GM18870 (cell line): ENCODE measurements around the gene KCNQ1OT1.

Experiments
- ATAC-seq: cut with Tn5 transposase; IDR thresholded peaks from one replicate; pipeline ENCODE4 v1.9.1; 2021; ENCODE audit warnings: moderate library complexity; ENCODE audit not compliant: unreplicated experiment

KCNQ1OT1 gene

DNA sequence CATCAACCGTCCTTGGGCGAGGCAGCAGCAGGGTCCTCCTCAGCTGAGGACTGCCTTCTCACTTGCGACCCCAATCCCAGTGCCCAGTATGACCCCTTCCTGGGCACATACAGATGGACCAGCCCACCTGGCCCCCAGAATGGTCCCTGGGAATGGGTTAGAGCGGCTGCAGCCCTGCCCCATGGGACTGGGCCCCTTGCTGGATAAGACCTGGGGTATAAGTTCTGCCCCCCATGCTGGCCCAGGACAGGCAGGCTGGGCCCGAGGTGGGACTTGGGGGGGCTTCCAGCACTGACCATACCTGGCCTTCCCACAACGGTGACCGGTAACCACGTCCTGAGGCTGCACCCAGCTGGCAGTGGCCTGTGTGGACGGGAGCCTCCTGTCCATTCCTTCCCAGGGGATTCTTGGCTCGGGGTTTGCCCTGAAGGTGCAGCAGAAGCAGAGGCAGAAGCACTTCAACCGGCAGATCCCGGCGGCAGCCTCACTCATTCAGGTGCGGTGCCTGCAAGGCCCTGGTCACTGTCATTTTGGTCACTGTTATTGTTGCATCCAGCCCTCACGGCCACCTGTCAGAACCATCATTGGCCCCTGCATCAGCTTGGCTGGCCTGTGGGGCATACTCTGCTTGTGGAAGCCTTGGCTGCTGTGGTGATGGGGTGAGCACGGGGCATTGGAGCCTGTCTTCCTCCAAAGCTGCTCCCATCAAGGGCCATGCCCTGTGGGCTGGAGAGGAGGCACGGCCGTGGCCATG lies 114.8 kb downstream of the KCNQ1OT1 start:
- no peak for ATAC-seq

DNA sequence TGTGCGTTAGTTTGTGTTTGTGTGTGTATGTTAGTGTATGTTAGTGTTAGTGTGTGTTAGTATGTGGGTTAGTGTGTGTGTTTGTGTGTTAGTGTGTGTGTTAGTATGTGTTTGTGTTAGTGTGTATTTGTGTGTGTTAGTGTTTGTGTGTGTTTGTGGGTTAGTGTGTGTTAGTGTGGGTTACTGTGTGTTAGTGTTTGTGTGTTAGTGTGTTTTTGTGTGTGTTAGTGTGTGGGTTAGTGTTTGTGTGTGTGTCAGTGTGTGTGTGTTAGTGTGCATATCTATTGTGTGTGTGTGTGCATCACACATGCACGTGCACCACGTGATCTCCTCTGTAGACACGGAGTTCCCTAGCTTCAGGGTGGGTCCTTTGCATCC lies 115.4 kb downstream of the KCNQ1OT1 start:
- no peak for ATAC-seq

DNA sequence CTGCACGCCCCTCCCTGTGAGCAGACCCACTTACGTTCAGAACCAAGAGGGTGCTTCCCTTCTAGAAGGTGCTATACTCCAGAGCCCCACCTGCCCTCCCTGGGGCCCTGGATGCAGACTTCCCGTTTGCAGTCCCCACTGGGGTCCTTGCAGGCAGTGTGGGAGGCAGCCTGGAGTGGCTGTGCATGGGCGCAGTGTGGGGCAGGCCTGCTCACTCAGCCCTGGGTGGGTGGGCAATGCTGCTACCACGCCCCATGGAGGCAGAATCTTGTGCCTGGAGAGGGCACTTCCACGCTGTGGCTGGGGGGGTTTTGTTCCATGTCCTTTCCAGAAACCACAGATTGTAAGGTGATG lies 116.2 kb downstream of the KCNQ1OT1 start:
- ATAC-seq: no peak

DNA sequence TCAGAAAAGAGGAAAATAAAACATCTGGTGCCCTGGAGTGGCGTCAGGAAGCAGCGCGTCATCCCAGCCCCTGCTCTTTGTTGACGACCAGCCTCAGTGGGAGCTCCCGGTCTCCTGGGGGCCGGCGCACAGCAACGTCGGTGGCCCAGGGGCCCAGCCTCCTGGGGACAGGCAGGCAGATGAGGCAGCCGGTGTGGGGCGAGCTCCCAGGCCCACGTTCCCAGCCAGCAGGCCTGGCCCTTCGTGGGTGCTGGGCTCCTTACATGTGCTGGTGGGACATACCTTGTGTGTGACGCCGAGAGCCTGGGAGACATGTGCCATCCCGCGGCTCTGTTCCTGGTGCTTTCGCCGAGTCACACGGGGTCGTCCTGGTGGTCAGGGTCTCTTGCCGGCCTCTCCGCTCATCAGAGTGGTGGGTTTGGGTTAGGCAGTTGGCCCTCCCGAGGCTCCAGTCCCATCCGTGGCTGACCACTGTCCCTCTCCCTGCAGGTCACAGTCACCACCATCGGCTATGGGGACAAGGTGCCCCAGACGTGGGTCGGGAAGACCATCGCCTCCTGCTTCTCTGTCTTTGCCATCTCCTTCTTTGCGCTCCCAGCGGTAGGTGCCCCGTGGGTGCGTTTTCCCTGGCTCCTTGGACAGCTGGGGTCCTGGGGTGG lies 116.7 kb downstream of the KCNQ1OT1 start:
- no peak for ATAC-seq

DNA sequence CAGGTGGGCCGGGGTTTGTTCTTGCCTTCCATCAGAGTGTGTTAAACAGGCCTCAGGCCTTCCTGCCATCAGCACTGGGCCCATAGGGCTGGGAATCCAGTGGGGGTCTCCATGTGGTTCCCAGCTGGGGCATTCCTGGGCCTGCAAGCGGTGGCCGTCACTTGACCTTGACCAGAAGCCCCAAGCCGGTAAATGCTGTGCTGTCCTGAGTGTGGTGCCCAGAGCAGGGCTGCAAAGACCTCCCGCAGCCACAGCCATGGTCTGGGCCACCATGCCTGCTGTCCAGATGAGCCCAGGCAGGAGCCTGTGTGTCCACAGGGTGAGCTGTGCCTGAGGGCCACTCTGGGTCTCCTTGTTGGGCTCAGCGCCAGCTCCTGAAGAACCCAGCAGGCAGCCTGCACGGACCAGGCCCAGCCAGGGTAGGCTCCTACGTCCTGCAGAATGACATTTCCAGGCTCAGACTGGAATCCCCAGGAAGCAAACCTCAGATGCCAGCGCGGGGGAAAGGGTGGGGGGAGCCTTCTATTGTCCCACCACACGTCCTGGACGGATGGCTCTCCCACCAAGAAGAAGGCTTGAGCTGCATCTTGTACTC lies 117.3 kb downstream of the KCNQ1OT1 start:
- ATAC-seq: no peak

DNA sequence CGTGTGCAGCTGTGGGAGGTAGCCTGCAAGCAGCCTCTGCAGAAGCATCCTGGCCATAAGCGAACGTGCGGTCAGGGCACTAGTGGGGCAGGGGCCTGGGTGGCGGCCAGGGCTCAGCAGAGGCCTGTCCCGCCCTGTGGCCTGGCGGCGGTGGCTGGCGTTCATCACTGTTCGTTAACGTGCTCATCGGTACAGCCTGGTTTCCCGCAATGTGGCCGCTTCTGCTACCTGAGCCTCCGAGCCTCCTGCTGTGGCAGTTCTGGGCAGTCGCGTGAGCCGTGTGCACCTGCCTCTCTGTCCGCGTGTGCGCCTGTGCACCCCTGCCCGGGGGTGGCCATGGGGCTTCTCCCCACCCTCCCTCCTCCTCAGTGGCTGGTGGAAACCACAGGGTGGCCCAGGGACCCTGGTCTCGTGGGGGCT lies 117.9 kb downstream of the KCNQ1OT1 start:
- no peak for ATAC-seq

DNA sequence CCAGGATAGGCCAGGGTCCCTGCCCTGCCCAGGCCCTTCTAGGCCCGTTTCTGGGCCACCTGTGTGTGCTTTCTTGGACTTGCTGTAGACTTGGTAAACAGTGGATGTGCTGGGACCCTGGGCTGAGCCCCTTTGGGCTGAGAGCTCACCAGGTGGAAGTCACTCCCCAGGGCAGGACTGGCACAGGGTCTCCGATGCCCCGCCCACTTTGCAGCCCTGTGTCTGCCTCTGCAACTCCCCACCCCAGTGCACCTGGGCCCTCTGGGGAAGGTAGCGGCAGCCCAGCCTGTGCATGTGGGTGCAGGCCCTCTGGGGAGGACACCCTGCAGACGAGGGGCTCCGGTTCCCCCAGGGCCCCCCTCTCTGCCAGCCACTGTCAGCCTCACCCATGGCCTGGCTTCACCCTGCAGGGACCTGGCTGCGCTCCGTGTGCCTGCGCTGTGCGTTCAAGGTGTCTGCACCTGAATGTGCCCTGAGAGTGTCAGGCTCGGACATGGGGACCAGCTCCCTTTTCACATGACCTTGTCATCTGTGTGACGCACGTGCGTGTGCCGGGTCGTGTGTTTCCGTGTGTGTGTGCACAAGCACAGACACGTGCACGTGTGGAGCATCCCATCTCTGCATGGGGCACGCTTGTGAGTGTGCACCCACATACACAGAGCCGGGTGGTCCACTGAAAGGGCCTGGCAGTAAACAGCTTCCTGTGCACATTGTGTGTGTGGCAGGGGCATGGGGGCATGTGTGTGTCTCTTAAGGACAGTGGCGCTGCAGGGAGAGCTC lies 118.5 kb downstream of the KCNQ1OT1 start:
- no peak for ATAC-seq

DNA sequence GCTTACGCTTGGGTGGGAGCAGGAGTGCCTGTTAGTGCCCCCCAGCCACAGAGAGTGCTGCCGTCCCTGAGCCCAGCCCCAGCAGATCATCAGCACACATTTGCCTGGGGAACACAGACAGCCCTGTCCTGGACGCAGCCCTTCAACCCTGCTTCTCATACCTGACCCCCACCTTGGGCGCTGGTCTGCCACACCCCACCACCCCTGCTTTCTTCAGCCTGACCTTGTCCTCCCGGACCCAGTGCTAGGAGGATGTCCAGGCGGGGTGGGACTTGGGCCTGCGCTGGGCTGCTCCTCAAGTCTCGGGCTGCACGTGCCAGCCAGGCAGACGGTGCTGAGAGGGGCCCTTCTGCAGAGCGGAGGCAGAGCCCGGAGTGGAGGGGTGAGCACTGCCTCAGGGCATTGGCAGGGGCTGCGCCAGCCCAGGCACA lies 119.2 kb downstream of the KCNQ1OT1 start:
- ATAC-seq: no peak

DNA sequence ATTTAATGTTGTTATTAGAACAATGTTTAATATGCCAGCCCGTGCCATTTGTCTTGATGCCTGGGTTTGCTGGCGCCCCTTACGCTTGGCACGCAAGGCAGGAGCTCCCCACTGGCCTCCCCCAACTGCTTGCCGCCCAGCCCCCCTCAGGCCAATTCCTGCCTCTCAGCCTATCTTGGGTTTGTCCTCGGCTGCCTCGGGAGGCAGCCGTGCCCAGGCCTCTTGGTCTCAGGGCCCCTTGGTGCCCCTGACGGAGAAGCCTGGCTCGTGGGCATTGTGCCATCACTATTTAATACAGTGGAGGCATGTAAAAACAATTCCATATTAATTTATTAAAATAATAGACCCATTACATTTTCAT lies 119.8 kb downstream of the KCNQ1OT1 start:
- no peak for ATAC-seq

DNA sequence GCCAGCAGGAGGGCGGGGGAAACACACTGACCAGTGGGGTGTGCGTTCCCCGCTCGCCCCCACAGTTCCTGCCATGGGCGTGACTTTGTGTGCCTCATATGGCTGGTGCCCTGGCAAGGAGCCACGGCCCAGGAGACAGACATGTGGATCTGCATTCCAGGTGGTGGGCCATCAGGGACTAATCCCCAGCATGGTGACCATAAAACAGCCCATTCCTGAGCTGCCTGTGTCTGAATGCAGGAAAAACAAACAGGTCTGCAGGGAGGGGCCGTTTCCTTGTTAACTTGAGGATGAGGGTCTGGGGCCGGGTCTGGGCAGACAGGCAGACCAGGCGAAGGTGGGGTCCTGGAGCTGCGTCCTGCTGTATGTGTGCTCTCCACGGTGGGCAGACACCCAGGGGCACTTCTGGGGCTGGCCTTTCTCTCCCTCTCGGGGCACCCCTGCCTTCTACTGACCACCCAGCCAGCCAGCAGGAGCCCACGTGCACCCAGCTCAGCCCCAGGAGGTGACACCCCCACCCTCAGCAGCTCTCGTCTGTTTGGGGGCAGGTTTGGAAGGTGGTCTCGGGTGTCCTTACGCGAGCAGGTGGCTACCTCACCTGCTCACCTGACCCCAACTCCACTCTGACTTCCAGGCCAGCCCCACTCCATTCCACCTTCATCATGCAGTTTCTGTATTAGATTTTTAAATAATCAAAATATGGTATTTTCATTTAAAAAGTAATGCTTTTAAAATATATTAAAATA lies 120.3 kb downstream of the KCNQ1OT1 start:
- no peak for ATAC-seq

DNA sequence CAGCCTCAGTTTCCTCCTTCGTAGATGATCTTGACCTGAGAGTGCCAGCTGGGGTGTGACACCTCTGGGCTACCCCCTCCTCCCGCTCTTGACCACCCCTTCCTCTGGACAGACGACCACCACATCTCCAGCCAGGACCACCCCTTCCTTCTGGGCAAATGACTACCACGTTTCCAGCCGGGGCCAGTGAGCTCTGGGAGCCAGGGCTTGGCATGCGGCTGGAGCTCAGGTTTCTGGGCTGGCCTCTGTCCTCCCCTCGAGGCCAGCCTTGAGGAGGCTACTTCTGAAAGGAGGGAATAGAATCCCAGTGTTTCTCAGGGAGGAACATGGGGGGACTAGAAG lies 120.9 kb downstream of the KCNQ1OT1 start:
- ATAC-seq: no peak

DNA sequence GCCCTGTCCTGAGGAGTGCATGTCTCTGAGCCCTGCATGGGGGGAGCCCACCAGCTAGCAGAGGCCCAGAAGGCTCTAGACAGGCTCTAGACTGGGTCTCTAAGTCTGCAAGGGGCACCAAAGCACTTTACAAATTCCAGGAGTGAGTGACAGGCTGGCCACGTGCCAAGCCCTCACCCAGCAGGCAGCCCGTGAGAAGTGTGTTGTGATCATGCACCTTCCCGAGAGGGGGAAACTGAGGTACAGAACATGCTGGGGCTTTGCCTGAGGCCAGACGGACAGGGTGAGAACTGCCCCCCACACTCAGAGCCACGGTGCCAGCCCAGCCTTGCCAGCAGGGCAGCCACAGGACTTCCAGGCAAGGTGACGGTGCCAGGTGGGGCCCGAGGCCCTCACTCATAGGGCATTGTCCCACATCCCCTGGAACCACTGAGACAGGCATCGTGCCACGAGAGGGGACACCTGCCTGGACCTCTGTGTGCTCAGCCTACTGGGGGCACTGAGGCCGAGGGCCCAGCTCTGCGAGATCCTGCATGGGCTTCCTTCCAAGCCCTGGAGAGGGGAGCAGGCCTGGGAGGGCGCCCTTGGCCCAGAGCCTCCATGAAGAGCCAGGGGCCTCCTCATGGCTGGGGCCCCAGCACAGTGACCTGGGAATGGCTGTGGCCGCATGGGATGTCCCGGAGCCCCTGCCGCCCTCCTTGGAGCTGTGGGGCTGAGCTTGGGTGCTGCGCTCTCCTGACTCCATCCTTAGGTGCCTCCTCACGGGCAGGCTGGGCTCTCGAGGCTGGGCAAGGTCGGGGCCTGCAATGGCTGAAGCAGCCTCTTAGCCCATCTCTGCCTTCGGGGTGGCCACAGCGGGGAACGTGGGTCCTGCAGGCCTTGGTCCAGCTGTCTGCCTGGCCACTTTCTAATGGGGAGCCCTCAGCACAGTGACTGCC lies 121.5 kb downstream of the KCNQ1OT1 start:
- ATAC-seq: no peak

DNA sequence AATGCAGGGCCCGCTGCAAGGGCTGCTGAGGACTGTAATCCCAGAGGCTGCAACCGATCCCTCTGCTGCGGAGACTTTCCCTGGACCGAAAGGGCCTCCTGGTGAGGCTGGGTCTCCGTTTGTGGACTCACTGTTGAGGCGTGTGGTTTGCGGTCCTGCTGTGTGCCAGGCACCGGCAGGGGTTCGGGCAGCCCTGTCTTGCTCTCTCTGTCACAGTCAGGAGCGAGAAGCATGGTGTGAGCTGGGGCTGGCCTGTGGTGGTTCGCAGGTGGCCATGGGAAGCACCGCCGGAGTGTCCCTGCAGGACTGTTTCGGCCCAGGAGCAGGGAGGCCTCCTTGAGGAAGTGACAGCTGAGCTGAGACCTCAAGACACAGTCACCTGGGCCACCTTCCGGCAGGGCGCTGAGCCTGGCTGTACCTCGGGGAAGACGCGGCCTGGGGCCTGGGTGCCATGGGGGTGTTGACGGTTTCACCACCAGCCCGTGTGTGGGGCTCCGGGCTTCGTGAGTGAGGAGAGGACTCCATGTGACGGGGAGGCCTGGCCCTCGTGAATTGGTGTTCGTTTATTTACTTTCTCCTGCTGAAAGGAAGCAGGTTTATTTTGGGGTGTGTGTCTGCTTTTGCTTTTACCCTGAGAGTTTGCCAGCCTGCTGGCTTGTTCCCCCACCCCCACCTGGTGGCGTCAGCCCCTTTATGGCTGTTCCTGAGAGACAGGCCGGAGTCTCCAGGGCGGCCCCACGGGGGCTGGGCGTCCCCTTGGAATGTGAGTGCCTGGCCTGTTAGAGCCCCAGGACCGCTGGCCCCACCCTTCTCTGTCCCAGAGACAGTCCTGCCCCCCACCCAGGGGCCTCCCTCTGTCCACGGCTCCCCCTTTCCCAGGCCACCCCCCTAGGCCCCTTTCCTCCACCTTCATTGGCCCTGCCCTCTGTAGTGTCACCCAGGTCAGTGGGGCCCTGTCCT lies 122.5 kb downstream of the KCNQ1OT1 start:
- no peak for ATAC-seq

DNA sequence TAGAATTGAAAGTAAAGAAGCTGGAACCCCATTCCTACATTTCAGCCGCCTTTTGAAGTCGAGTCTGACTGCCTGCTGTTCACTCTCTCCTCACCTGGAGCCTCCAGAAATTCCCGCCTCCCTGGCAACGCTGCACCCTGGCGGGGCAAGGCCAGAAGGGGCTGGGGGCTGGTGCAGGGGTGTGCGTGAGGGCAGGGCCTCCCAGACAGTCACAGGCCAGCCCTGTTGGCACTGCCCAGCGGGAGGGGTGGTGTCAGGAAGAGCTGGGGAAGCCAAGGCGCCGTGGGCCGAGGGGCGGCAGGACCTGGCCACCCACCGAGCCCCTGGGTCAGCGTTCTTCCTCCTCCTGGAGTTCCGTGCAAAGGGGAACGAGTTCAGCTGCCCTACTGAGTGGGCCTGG lies 123.2 kb downstream of the KCNQ1OT1 start:
- ATAC-seq: no peak

DNA sequence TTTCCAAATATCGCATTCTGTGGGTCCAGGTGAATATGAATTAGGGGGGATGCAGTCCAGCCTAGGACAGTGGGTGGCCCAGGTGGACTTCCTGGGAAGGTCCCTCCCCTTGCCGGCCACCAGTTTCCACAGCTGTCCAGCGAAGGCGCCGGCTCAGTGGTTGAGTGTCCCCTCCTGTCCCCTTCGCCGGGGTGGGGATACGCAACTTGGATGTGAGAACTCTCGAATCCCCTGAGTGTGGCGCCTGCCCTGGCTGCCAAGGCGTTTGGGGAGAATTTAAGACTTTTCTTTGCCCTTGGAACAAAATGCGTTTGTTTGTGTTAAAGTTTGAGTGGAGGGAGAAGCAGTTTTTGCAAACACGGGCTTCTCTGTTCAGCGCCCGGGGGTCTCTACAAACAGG lies 123.7 kb downstream of the KCNQ1OT1 start:
- ATAC-seq: no peak

DNA sequence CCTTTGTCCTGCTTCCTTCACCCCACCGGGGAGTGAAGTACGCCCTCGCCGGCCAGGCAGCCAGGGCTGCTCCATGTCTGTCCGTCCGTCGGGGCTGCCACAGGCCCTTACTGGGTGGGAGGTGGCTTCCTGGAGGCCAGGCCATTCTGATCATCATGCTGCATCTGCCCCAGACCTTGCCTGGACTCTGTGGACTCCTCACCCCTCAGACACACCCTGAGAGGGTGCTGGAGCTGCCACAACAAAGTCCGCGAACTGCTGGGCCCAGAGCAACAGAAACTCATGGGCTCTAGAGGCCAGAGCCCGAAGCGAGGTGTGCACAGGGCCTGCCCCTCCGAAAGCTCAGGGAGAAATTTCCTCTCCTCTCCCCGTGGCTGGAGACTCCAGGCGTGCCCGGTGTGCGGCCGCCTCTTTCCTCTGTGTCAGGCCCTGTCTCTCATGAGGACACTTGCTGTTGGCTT lies 124.2 kb downstream of the KCNQ1OT1 start:
- no peak for ATAC-seq

DNA sequence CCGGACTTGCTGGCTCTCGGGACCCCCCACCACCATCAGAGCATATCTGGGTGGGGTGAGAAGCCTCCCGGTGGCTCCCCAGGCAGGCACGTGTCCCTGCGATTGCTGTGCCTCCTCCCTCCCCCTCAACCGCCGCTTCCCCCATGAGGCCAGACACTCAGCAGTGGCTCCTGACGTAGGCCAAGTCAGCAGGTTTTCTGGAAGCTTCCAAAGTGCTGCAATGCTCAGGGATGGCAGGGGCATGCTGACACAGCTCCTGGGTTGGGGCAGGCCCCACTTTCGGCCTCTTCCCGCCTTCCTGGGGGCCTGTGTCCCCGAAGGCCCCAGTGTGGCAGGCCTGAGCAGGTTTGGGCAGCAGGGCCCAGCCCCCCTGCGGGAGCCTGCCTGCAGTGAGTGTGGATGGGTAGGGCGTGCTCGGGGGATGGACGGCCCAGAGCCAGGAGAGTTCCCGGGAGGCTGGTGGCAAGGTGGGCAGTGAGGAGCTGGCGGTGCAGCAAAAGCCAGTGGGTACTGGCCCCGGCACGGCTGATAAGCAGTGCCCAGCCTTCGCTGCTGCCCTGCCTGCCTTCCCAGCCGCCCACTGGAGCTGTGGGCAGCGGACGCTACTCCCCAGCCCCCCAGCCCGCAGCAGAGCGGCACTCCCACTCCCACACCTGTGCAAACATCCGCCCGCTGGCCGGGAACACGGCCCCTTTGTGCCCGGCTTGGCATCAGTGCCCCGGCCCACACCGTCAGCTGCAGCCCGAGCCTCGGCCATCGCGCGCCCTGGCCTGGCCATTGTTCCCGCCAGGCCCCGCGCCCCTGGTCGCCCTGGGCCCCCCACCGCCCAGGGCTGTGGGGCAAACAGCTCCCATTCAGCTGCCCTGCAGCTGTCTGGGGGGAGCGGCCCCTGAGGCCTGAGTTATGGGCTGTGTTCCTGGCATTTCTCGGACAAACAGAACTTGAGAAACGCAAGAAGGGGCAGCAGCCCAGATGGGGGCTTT lies 125.0 kb downstream of the KCNQ1OT1 start:
- no peak for ATAC-seq
